GM19452 (cell line): ENCODE measurements around the gene ENO2.

Experiments
- ATAC-seq: cut with Tn5 transposase; IDR thresholded peaks from one replicate; pipeline ENCODE4 v1.9.1; 2021; ENCODE audit not compliant: unreplicated experiment

The ENO2 gene

DNA sequence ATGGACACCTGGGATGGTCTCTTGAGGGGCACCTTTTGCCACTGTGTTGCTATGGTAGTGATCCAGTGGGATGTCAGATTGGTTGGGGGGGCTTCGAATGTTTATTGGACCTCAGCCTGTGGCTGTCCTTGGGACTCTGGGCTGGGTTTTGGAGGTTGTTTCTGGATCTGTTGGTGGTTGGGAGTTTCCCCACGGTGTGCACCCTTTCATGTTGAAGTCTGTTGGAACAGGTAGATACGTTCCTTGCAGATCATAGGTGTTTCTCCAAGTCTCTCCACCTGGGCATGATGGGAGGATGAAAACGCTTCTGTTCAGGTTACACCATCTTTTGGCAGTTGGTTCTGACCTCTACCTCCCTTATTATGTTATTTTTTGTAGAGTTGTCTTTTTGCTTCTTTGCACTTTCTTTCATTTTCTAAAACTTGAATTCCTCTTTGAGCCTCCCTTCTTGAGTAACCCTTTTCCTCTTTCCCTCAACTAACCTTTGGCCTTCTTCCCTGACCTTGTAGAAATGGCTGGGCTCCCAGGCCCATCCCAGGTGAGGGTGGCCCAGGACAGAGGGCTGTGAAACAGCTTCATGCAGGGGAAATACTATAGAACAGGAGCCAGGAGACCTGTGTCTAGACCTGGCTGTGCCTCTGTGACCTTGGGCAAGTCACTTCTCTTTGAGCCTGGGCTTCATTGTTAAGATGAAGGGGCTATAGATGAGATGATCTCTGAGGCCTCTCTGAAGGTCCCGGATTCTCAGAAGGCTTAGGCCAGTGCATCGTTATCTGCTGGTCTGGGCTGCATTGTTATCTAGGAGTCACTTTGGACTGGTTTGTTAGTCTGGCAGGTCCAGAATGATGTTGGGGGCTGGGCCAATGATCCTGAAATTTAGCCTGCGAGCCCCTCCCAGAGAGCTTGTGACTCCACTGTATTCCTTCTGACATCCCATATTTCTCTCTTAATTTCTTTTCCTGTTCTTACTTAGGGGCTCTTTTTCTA, 15.4 kb downstream of the ENO2 start:
- ATAC-seq: no peak

- no peak for ATAC-seq
Measured at GRCh38 chr12:6932766-6933165, 18.4 kb downstream of the ENO2 start.

GRCh38 chr12:6934110-6934509, 19.7 kb downstream of the ENO2 start:
- ATAC-seq: no peak

GRCh38 chr12:6935371-6936193, 21.2 kb downstream of the ENO2 start:
- no peak for ATAC-seq

- ATAC-seq: no peak
Measured at GRCh38 chr12:6936194-6936635, 21.8 kb downstream of the ENO2 start.

- ATAC-seq: no peak
Measured at GRCh38 chr12:6936636-6937480, 22.5 kb downstream of the ENO2 start.

- ATAC-seq: peak; percentile 87
Measured at GRCh38 chr12:6937481-6938352, 23.3 kb downstream of the ENO2 start.

DNA sequence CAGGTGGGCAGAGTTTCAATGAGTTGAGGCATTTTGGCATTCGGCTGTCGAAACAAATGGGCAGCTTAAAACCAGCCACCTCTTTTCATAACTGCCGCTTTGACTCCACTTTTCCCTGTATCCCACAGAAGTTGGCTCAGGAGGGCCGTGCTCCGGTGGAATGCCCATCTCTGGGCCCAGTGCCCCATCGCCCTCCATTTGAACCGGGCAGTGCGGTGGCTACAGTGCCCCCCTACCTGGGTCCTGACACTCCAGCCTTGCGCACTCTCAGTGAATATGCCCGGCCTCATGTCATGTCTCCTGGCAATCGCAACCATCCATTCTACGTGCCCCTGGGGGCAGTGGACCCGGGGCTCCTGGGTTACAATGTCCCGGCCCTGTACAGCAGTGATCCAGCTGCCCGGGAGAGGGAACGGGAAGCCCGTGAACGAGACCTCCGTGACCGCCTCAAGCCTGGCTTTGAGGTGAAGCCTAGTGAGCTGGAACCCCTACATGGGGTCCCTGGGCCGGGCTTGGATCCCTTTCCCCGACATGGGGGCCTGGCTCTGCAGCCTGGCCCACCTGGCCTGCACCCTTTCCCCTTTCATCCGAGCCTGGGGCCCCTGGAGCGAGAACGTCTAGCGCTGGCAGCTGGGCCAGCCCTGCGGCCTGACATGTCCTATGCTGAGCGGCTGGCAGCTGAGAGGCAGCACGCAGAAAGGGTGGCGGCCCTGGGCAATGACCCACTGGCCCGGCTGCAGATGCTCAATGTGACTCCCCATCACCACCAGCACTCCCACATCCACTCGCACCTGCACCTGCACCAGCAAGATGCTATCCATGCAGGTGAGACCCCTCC, 24.2 kb downstream of the ENO2 start:
- ATAC-seq: no peak

DNA sequence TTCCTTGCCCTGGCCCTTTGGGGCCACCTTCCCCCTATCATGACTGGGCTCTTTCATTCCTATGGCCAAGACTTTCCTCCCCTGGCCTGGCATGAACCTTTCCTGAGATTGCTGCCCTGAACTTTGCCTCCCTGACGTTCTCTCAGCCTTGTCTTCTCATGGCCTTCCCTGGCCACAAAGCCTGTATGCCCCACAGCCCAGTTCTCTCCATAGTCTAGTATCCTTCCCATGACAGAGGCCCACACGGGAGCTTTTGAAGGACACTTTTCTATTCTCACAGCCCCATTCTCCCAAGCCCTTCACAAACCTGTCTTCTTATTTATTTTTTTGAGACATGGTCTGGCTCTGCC, 24.8 kb downstream of the ENO2 start:
- no peak for ATAC-seq

DNA sequence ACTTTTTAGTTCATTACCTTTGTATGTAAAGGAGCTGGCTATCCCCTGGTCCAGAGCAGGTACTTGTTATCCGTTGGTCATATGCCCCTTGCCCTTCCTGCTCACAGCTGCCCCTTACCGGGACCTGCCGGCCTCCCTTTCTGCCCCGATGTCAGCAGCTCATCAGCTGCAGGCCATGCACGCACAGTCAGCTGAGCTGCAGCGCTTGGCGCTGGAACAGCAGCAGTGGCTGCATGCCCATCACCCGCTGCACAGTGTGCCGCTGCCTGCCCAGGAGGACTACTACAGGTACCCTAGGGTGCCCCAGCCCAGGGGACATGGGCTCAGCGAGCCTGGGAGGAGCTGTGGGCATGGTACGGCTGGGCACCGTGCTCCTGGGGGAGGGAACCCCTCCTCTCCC, 26.9 kb downstream of the ENO2 start:
- ATAC-seq: no peak

DNA sequence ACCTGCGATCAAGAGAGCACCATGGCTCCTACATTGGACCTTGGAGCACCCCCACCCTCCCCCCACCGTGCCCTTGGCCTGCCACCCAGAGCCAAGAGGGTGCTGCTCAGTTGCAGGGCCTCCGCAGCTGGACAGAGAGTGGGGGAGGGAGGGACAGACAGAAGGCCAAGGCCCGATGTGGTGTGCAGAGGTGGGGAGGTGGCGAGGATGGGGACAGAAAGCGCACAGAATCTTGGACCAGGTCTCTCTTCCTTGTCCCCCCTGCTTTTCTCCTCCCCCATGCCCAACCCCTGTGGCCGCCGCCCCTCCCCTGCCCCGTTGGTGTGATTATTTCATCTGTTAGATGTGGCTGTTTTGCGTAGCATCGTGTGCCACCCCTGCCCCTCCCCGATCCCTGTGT, 27.4 kb downstream of the ENO2 start:
- no peak for ATAC-seq

GRCh38 chr12:6942331-6942665, 27.9 kb downstream of the ENO2 start:
- ATAC-seq: no peak

DNA sequence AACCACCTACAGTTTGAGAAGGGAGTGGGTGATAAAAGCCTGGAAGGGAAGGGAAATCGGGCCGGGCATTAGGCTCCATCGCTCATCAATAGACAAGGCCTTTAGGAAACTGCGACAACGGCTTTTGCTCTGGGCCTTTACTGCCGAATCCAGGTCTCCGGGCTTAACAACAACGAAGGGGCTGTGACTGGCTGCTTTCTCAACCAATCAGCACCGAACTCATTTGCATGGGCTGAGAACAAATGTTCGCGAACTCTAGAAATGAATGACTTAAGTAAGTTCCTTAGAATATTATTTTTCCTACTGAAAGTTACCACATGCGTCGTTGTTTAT, 29.0 kb downstream of the ENO2 start:
- ATAC-seq: peak; percentile 26

GRCh38 chr12:6943722-6944380, 29.5 kb downstream of the ENO2 start, which contains the start of the genes C12orf57 and RNU7-1:
TSS of gene C12orf57 (plus strand) at chr12:6944022. CDS start at chr12:6944122, 100 bp downstream.
TSS of gene RNU7-1 (plus strand) at chr12:6943816.
- ATAC-seq: peak; percentile 36

GRCh38 chr12:6944381-6945186, 30.2 kb downstream of the ENO2 start:
- peak; percentile 34 for ATAC-seq

GRCh38 chr12:6945613-6946012, 31.2 kb downstream of the ENO2 start:
- ATAC-seq: no peak

DNA sequence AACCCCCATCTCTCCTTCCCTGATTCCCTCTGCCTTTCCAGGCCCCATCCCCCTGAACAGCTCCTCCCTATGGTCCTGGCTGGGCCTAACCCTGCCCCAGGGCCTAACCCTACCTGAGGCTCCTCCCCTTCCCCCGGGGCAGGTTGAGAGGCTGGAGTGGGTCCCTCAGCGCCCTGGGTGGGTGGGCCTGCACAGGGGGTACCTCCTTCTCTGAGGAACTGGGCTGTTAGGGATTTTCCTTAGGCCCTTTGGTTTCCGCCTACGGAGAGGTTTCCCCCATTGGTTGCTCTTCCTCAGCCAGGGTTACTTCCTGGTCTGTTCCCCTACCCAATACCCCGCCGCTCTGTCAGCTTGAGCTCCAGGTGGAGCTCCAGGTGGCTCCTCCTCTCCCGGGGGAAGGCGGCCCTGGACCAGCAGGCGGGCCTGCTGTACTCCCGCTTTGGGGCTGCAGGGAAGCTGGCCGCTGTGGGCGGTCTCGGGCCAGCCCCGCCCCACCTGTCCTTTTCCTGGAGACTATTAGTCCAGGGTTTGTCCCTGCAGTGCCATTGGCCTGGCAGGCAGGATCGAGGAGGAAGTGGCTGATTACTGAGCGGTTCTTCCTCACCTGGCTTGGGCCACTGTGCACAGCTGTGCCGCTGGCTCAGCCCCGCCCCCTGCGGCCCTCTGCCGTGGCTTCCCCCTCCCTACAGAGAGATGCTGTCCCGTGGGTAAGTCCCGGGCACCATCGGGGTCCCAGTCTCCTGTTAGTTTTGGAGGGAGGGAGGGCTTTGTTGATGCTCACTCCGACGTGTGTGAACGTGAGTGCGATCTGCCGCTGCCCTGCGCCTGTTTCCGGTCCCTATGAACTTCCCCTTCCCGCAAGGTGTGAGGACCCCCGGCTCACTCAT, 31.9 kb downstream of the ENO2 start:
- ATAC-seq: peak; percentile 24
